ENCODE results near the gene SPATA12.

The SPATA12 gene

GRCh38 chr3:57064001-57064400 lies 3.5 kb downstream of the SPATA12 start:
- Histone ChIP-seq H3K27ac (ENCODE audit: low read depth, low read length) (no peak overlapping the region), H3F3A (ENCODE audit: insufficient read depth) (no peaks in the 10 kb centered on the region), H3K79me2 (ENCODE audit: insufficient read depth, low read length) (no peaks in the 10 kb centered on the region), H3K4me2 (ENCODE audit: low read depth, low read length, poor library complexity, severe bottlenecking) (no peak overlapping the region), H3K9me3 (ENCODE audit: insufficient read depth, low read length) (no peaks in the 10 kb centered on the region), H2AFZ (ENCODE audit: low read depth, low read length, severe bottlenecking) (no peak overlapping the region), H3K27me3 (ENCODE audit: low read length) (no peaks in the 10 kb centered on the region), H3K9me2 (replicated peaks; ENCODE audit: insufficient read depth, low read length) (no peaks in the 10 kb centered on the region), H3K36me3 (ENCODE audit: low read length) (no peaks in the 10 kb centered on the region), H3K9ac (ENCODE audit: low read length) (no peak overlapping the region), H3K4me3 (ENCODE audit: insufficient read depth, low read length, poor library complexity, severe bottlenecking) (no peak overlapping the region), H4K20me1 (ENCODE audit: low read depth, low read length) (no peaks in the 10 kb centered on the region)
- TF ChIP-seq CTCF (IDR thresholded peaks at IDR 0.05; ENCODE audit: insufficient read depth, low read length, poor library complexity, severe bottlenecking) (no peak), EZH2phosphoT487 (conservative IDR thresholded peaks at IDR 0.05; ENCODE audit: low read length) (no peak)

DNA sequence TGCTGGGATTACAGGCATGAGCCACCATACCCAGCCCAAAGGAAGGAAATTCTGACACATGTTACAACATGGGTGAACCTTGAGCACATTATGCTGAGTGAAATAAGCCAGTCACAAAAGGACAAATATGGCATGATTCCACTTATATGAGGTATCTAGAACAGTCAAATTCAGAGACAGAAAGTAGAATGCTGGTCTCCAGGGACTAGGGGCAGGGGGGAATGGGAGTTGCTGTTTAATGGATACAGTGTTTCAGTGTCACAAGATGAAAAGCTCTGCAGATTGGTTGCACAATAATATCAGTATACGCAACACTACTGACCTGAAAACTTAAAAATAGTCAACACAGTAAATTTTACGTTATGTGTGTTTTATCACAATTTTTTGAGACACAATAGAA lies 4.1 kb downstream of the SPATA12 start:
- no peaks in the 10 kb centered on the region for H4K20me1 ChIP-seq (ENCODE audit: low read depth, low read length)
- H3K36me3 ChIP-seq (ENCODE audit: low read length): no peaks in the 10 kb centered on the region

DNA sequence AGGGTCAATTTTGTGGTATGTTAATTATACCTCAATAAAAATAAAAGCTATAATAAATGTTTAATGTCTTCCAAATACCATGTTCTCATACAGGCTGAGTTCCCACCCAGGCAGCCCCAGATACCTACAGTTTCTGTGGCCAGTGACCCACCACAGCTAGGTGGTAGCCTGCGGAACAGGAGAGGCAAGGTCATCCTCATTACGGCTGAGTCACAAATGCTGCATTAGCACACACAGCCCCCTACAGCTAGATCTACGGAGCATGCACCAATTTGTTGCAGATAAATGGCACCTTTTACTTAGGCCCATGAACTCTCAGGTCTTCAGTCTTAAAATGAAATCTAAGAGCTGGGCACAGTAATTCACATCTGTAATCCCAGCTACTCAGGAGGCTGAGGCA lies 5.1 kb downstream of the SPATA12 start:
- Histone ChIP-seq H3K27ac (ENCODE audit: low read depth, low read length) (no peak overlapping the region), H2AFZ (ENCODE audit: low read depth, low read length, severe bottlenecking) (no peak overlapping the region), H4K20me1 (ENCODE audit: low read depth, low read length) (no peaks in the 10 kb centered on the region), H3K79me2 (ENCODE audit: insufficient read depth, low read length) (no peaks in the 10 kb centered on the region), H3K9me3 (ENCODE audit: insufficient read depth, low read length) (no peaks in the 10 kb centered on the region), H3K9ac (ENCODE audit: low read length) (no peak overlapping the region), H3K36me3 (ENCODE audit: low read length) (no peaks in the 10 kb centered on the region), H3K27me3 (ENCODE audit: low read length) (no peaks in the 10 kb centered on the region), H3K9me2 (replicated peaks; ENCODE audit: insufficient read depth, low read length) (no peaks in the 10 kb centered on the region), H3F3A (ENCODE audit: insufficient read depth) (no peaks in the 10 kb centered on the region), H3K4me2 (ENCODE audit: low read depth, low read length, poor library complexity, severe bottlenecking) (no peak overlapping the region), H3K4me3 (ENCODE audit: insufficient read depth, low read length, poor library complexity, severe bottlenecking) (no peak overlapping the region)
- TF ChIP-seq EZH2phosphoT487 (conservative IDR thresholded peaks at IDR 0.05; ENCODE audit: low read length) (no peak), CTCF (IDR thresholded peaks at IDR 0.05; ENCODE audit: insufficient read depth, low read length, poor library complexity, severe bottlenecking) (no peak)

More for the DNA sequence above, 4.1 kb downstream of the SPATA12 start:
- no peak overlapping the region for H2AFZ ChIP-seq (ENCODE audit: low read depth, low read length, severe bottlenecking)
- no peak for TF ChIP-seq EZH2phosphoT487 (conservative IDR thresholded peaks at IDR 0.05; ENCODE audit: low read length)
- no peak for TF ChIP-seq CTCF (IDR thresholded peaks at IDR 0.05; ENCODE audit: insufficient read depth, low read length, poor library complexity, severe bottlenecking)
- H3F3A ChIP-seq (ENCODE audit: insufficient read depth): no peaks in the 10 kb centered on the region
- no peak overlapping the region for H3K27ac ChIP-seq (ENCODE audit: low read depth, low read length)
- H3K4me2 ChIP-seq (ENCODE audit: low read depth, low read length, poor library complexity, severe bottlenecking): no peak overlapping the region
- H3K79me2 ChIP-seq (ENCODE audit: insufficient read depth, low read length): no peaks in the 10 kb centered on the region
- H3K4me3 ChIP-seq (ENCODE audit: insufficient read depth, low read length, poor library complexity, severe bottlenecking): no peak overlapping the region
- no peaks in the 10 kb centered on the region for H3K27me3 ChIP-seq (ENCODE audit: low read length)
- no peaks in the 10 kb centered on the region for H3K9me2 ChIP-seq (replicated peaks; ENCODE audit: insufficient read depth, low read length)
- H3K9me3 ChIP-seq (ENCODE audit: insufficient read depth, low read length): no peaks in the 10 kb centered on the region
- no peak overlapping the region for H3K9ac ChIP-seq (ENCODE audit: low read length)
